OCI-M1 (cell line): ENCODE measurements around the gene CADPS.

Source experiments
- DNase-seq: peaks from one replicate; lab custom pipeline; 2025; lab: John Stamatoyannopoulos, UW

The CADPS gene

DNA sequence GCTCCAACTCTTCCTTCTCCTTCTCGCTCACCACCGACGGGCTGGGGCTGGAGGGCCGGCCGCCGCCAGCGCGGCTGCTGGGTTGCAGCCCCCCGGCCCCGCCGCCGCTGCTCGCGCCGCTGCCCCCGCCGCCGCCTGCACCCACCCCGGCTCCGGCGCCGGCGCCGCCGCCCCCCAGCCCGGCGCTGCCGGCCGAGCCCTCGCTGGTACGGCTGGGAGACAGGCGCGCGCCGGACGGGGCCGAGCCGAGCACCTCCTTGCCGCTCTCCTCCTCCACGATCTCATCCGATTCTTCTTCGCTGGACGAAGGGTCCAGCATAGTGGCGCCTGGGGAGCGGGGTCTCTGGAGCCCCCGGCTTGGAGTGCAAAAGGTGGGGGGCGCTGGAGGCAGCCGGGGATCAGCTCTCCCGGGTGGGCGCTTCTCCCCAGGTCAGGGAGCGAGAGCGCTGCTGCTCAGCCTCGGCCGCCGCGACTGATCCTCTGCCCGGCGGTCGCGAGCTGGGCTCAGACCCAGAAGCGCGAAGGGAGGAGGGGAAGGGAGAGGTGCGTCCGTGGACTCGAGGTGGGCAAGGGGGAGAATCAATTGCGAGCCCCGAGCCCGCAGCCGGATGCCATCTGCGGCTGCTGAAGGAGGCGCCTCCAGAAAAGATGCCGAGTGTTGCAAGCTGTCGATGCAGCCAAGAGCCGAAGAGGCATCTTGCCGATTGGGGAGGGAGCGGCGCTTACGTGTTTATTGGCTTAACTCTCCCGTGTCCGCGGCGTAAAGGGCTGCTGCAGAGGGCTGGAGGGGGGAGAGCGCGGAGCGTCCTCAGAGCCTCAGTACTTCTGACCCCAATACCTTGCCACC is at the start of gene CADPS:
TSS of gene CADPS (minus strand) at position 706 of the 847 bp plus-strand sequence. CDS start at position 319, 387 bp downstream.
- DNase-seq: no peak

DNA sequence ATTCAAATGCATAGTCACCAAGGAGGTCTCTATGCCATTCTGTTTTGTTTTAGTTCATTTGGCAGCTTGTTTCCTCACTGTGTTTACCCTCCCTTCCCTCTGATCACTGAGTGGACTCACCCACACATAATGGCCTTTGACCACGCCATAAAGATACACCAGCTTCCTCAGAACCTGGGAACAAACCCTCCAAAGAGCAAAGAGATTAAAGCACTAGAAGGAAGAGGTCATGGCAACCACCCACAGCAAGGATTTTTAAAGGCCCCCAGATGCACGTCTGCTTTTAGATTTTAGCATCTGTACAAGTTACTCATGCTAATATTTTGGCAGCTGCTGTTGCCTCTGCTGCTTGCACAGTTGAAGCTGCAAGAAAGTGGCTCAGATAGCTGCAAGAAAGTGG is 47.9 kb upstream of the CADPS start:
- no peak for DNase-seq

DNA sequence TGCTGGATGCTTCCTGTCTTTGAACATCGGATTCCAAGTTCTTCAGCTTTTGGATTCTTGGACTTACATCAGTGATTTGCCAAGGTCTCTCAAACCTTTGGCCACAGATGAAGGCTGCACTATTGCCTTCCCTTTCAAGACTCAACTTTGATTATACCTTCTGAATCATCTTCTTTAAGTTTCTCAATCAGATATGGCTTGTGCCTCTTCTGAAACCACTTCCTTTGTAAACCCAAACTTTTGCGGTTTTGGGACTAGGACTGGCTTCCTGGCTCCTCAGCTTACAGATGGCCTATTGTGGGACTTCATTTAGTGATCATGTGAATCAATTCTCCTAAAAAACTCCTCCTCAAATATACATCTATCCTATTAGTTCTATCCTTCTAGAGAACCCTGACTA is 47.1 kb upstream of the CADPS start:
- DNase-seq: no peak

DNA sequence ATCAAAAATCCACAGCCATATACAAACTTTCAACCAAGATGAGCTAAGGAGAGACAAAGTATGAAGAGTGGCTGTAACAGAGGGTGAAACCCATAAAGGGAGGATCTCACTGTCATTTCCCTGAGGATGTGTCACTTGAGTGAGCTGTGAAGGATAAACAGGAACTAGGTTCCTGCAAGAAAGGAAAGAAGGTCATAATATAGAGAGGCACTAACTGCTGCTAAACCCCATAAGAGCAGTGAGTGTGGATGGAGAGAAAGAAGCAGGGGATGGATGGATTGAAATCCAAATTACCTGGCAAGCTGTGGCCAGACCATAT is 45.2 kb upstream of the CADPS start:
- no peak for DNase-seq

DNA sequence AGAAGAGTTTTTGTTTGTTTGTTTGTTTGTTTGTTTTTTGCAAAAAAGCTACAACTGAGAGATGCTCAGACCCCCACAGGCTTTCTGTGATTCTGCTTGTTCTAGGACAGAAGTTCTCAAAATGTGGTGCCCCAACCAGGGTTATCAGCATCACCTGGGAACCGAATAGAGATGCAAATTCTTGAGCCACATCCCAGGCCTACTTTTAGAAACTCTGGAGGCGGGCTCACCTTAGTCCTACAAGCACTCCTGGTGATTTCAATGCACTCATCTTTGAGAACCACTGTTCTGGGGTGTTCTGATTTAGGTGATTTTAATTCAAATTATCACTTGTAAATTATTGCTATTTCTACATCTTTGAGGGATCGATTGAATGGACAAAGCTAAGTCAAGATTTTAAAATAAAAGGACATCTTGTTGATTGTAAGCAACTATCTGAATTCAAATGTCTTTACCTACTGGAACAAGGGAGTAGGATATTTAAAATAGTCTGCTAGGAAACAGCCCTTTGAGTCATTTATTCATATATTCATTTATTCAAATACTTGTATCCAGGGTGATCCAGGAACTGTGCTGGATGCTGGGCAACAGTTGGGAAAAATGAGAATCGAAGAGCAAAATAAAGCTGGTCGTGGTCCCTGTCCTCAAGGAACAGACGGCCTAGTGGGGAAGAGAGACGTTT is 44.7 kb upstream of the CADPS start:
- DNase-seq: no peak

DNA sequence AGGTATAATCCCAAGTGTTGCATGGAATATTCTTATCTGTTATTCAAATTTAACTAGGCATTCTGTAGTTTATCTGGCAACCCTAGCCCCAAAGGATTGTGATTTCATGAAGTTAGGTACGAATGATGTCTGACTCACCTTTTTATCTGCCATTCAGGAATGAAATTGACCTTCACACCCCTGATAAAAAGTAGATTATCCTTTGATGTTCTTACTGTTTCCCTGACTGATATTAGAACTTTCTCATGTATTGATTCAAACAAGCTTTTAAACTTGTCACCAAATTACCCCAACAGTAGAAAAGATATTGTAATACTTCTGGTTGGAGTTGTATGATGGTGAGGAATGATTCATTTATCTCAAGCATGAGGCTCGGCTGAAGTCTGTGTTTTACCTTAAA is 43.6 kb upstream of the CADPS start:
- no peak for DNase-seq

DNA sequence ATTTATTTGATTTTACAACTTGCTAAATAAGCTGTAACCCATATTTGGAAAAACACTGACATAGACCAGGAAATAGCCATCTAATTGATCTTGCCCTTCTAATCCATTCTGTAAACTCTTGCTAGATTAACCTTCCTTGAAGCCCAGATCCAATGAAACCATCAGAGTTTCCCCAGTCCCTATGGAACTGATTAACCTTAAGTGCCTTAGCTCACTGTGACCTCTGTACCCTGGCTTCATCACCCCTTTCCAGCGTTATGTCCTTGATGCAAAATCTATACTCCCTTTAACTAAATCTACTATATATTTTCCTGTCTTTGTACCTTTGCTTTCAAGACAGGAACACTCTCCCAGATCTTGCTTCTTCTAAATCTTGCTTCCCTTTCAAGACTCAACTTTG is 42.9 kb upstream of the CADPS start:
- DNase-seq: no peak

- DNase-seq: no peak
Observed at GRCh38 chr3:62911526-62911925, 36.3 kb upstream of the CADPS start.

GRCh38 chr3:62905331-62905730 is 30.1 kb upstream of the CADPS start:
- DNase-seq: no peak

- peak; percentile 8 for DNase-seq
Observed at GRCh38 chr3:62898530-62899496, 23.6 kb upstream of the CADPS start.

- DNase-seq: no peak
Observed at GRCh38 chr3:62895901-62896300, 20.7 kb upstream of the CADPS start.

DNA sequence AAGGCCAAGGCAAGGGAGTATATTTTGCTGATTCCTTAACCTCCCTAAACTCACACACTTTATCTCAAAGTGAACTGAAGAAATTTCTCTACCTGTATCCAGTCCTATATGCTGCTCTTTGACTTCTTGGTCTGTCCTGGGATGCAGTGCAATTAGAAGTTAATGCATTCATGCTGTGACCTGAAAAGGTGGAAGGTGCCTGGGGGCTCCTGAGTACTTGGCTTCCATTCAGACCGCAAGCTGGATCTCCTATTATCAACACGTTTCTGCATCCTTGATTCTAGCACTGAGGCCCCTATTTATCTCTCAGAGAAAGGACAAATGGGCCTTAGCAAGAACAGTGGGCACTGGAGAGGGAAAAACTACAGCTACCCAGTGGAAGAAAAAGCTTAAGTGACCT is 17.7 kb upstream of the CADPS start:
- no peak for DNase-seq

DNA sequence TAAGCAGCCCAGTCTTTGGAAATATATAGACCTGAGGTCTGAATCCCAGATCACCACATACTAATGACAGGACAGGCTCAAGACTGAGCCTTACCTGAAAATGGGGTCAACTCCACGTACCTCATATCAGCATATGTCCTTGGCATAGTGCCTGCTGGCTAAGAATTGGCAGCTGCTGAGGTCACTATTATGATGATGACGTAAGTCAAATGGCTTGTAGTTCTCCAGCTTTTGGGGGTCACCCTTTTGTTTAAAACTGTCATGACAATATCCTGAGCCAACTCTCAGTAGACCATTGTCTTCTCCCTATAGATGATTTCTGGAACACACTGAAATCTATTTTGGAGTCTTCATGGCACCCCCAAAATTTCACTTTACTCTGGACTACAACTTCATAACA is 16.8 kb upstream of the CADPS start:
- DNase-seq: no peak

- DNase-seq: no peak
Observed at GRCh38 chr3:62888778-62889177, 13.6 kb upstream of the CADPS start.

DNA sequence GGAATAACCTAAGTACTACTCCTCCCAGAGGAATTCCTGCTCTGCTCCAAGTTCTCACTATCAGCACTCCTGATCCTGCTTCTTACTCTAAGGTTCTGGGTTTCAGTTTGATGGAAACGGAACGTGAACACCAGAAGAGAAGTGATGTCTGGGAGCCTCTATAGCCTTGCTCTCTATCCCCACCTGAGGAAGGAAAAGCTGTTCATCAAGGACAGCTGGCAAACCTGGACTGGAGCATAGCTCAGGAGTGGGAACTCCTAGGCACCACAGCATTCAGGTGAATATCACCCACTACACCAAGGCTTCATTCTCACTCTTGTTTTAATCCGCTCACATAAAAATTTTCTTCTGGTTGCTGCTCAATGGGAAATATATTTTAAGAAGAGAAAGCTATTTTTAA is 13.0 kb upstream of the CADPS start:
- DNase-seq: no peak

- DNase-seq: no peak
Observed at GRCh38 chr3:62885136-62885535, 9.9 kb upstream of the CADPS start.

- DNase-seq: no peak
Observed at GRCh38 chr3:62884096-62884870, 9.1 kb upstream of the CADPS start.

GRCh38 chr3:62882676-62883200 is 7.5 kb upstream of the CADPS start:
- DNase-seq: no peak

GRCh38 chr3:62876064-62876463 is 848 bp upstream of the CADPS start:
- DNase-seq: no peak

GRCh38 chr3:62875558-62876002 is 364 bp upstream of the CADPS start:
- no peak for DNase-seq
